ENCODE data around the gene DENND4A. TPM values are rescaled to one million over a fixed set of nuclear protein-coding genes. Genes with fewer than 3 reads are reported as not detected.

The DENND4A gene
- total and polyA plus RNA-seq, 10 of the 15 experiments (the other 5 are each of a cell fraction or from before 2014, with no cell fraction given), result 14.2 to 81.8 (median 34.1) TPM

DNA sequence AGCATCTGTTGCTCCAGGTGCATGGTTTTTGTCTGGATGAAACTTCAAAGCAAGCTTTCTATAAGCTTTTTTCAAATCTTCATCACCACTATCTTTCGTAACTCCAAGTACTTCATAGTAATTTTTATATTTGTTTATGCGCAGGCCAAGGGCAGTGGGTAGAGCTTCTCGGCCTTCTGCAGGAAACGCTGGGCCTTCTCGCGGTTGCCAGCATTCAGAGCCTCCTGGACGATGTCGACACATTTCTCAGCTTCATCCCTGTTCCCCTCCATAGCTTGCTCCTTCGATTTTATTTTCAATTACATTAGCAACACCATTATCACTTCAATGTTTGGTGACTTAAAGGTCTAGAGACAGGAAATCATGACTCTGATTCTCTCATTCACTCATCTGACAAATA lies 20.2 kb downstream of the DENND4A start:
- no peaks in the 10 kb centered on the region for H3K36me3 ChIP-seq (ENCODE audit: control insufficient read depth in 2 of 2, insufficient read depth in 2 of 2, low read length in 1 of 2)
- no peak overlapping the region for H3K4me2 ChIP-seq (ENCODE audit: control insufficient read depth, insufficient read depth)
- peaks cover 10% of the 10 kb centered on the region for H3K4me1 ChIP-seq (ENCODE audit: control insufficient read depth, insufficient read depth, low read length)
- SMC1A ChIA-PET (ENCODE audit: uncharacterized antibody, unreplicated experiment), result interaction anchor here (1.0 to 3.0 kb wide), 8 partner anchors 9 to 62 kb away, joined by 3 to 12 read pairs (median 4); no protein-coding TSS in a partner anchor
- ATAC-seq, result no peak
- CTCF ChIA-PET, result interaction anchor here (0.7 to 1.1 kb wide), 2 partner anchors 17 to 52 kb away, joined by 3 read pairs; no protein-coding TSS in a partner anchor
- no peak overlapping the region for H2AFZ ChIP-seq (ENCODE audit: control insufficient read depth, low read depth, low read length)
- no peak for DNase-seq (ENCODE audit: low read depth, low spot score)
- TF ChIP-seq NFYB (IDR thresholded peaks at IDR 0.05; ENCODE audit: insufficient read depth, low read depth, low read length), result no peak
- TF ChIP-seq RCOR1 (conservative IDR thresholded peaks at IDR 0.05; ENCODE audit: low read depth, low read length), result no peak
- no peak for TF ChIP-seq TARDBP (IDR thresholded peaks at IDR 0.05; ENCODE audit: borderline replicate concordance)
- TF ChIP-seq, protein P1, sequence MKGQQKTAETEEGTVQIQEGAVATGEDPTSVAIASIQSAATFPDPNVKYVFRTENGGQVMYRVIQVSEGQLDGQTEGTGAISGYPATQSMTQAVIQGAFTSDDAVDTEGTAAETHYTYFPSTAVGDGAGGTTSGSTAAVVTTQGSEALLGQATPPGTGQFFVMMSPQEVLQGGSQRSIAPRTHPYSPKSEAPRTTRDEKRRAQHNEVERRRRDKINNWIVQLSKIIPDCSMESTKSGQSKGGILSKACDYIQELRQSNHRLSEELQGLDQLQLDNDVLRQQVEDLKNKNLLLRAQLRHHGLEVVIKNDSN (IDR thresholded peaks at IDR 0.05; ENCODE audit: borderline replicate concordance, extremely low read length, insufficient read depth, low read depth, low read length), result no peak
- no peak for TF ChIP-seq SUPT20H (IDR thresholded peaks at IDR 0.05; ENCODE audit: borderline replicate concordance, control insufficient read depth, low read depth, low read length)
- no peak for TF ChIP-seq ZZZ3 (IDR thresholded peaks at IDR 0.05; ENCODE audit: control insufficient read depth, insufficient read length, low read depth)
- TF ChIP-seq BMI1 (IDR thresholded peaks at IDR 0.05; ENCODE audit: borderline replicate concordance), result no peak
- no peaks in the 10 kb centered on the region; the same call in 1 of the 3 replicates for H3K9me3 ChIP-seq (replicated peaks; ENCODE audit: control insufficient read depth, insufficient read depth, low read length)
- H3K27ac ChIP-seq (ENCODE audit: control insufficient read depth, insufficient read depth), result no peak overlapping the region
- intact Hi-C loops (cut with micrococcal nuclease; ENCODE audit: unreplicated experiment), result loop anchor here (5.0 kb wide), 1 partner anchor 50 kb away; no protein-coding TSS in a partner anchor
- H3K4me3 ChIP-seq, result no peak overlapping the region
- no peak for FAIRE-seq
- H3K27me3 ChIP-seq (replicated peaks in 1 of 2; ENCODE audit: control insufficient read depth in 2 of 2, insufficient read depth in 2 of 2, low read length in 1 of 2), result no peaks in the 10 kb centered on the region
- peaks cover 88% of the 10 kb centered on the region for H3K79me2 ChIP-seq (ENCODE audit: control insufficient read depth, insufficient read depth, low read length)
- in situ Hi-C loops (cut with MboI), result no loop called here
- POLR2A ChIA-PET, result interaction anchor here (0.6 to 2.3 kb wide), 6 partner anchors 9 to 46 kb away, joined by 3 to 9 read pairs (median 4); no protein-coding TSS in a partner anchor
- no peak overlapping the region for H3K9ac ChIP-seq (ENCODE audit: control insufficient read depth, insufficient read depth, low read length)
- H4K20me1 ChIP-seq (ENCODE audit: control insufficient read depth, insufficient read depth), result no peaks in the 10 kb centered on the region
- no TSS peak for BruUV-seq (replicated peaks)
- RAD21 ChIA-PET (ENCODE audit: unreplicated experiment), result interaction anchor here (0.8 to 1.7 kb wide), 5 partner anchors 17 to 61 kb away, joined by 3 to 6 read pairs (median 4); no protein-coding TSS in a partner anchor
- whole genome bisulfite sequencing (ENCODE audit: insufficient coverage, insufficient replicate concordance, low lambda C conversion rate, missing lambda C conversion rate), result 96% methylated on average over 9 of the region's 9 CpGs

All from GM12878 (cell line).